ENCODE results near the gene UBD.

UBD gene

DNA sequence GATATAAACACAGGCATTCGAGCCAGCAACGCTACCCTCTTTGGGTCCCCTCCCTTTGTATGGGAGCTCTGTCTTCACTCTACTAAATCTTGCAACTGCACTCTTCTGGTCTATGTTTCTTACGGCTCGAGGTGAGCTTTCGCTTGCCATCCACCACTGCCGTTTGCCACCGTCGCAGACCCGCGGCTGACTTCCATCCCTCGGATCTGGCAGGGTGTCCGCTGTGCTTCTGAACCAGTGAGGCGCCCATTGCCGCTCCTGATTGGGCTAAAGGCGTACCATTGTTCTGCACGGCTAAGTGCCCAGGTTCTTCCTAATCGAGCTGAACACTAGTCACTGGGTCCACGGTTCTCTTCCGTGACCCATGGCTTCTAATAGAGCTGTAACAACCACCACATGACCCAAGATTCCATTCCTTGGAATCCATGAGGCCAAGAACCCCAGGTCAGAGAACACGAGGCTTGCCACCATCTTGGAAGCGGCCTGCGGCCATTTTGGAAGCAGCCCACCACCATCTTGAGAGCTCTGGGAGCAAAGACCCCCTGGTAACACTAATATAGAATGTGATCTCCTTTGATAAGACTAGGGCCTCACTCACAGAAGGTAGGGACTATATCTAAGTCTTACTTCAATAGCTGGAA, 973 bp downstream of the UBD start:
- no peak for DNase-seq

DNA sequence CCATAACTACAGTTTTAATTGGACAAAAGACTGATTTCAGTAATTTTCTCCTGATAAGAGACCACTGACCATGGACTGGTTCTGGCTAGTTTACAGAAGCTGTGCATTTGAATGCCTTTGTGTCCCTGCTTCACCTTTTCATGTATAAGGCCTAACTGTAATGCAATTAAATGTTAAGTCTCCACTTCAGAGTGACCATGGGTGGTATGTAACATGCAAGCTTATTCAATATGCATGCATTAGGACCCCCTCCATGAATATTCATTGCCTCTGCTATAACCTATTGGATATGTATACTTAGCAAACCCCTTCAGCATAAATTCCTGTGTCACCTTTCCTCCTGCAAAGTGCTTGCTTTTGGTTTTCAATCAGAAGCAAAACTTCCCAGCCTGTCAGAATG, 2.2 kb downstream of the UBD start:
- DNase-seq: no peak

GRCh38 chr6:29554764-29555163, 4.8 kb downstream of the UBD start:
- no peak for DNase-seq

DNA sequence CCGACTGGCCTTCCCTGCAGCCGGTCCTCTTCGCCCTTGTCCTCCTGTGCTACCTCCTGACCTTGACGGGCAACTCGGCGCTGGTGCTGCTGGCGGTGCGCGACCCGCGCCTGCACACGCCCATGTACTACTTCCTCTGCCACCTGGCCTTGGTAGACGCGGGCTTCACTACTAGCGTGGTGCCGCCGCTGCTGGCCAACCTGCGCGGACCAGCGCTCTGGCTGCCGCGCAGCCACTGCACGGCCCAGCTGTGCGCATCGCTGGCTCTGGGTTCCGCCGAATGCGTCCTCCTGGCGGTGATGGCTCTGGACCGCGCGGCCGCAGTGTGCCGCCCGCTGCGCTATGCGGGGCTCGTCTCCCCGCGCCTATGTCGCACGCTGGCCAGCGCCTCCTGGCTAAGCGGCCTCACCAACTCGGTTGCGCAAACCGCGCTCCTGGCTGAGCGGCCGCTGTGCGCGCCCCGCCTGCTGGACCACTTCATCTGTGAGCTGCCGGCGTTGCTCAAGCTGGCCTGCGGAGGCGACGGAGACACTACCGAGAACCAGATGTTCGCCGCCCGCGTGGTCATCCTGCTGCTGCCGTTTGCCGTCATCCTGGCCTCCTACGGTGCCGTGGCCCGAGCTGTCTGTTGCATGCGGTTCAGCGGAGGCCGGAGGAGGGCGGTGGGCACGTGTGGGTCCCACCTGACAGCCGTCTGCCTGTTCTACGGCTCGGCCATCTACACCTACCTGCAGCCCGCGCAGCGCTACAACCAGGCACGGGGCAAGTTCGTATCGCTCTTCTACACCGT, 6.1 kb downstream of the UBD start:
- DNase-seq: no peak

DNA sequence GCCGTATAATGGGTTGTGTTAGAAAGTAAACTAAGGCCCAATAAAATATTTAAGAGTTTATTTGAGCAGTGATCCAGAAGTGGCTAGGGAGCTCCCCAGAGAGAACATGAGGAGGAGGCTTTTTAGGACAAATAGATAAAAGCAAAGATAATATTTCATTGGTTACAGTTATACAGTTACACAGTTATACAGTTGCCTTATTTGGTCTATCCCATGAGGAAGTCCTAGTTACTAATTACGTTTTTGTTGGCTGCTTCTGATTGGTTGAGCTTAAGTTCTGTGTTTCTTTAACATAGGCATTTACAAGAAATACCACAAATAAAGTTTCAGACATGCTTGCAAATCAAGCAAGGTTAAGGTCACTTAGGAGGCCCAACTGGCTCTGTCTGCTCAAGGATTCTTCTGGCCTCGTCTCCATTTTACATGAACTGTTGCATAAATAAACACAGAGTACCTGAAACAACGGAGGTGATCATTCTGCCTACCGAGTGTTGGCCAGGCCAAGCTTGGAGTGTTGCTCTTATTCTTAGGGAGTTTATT, 7.0 kb downstream of the UBD start:
- DNase-seq: no peak

- DNase-seq: no peak
Observed at GRCh38 chr6:29547573-29547972, 12.0 kb downstream of the UBD start.

GRCh38 chr6:29537714-29538403, 21.7 kb downstream of the UBD start:
- no peak for DNase-seq

- no peak for DNase-seq
Observed at GRCh38 chr6:29532320-29532951, 27.1 kb downstream of the UBD start.

DNA sequence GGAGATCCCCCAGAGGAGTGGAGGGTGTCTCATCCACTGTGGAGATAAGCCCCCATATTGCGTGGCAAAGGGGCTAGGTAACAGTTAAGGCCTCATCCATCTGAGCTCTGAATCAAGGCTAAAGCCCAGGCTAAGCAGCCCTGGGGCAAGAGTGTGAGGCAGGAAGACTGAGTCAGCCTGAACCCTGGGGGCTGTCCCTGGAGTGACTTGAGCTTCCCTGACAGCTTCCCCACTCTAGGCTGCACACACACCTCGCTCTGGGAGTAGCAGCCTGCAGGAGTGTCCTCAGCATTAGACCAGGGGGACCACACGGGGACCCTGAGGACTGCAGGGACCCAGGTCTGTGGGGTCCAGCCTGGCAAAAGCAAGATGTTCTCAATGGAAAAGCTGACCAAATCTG, 27.9 kb downstream of the UBD start:
- DNase-seq: no peak

DNA sequence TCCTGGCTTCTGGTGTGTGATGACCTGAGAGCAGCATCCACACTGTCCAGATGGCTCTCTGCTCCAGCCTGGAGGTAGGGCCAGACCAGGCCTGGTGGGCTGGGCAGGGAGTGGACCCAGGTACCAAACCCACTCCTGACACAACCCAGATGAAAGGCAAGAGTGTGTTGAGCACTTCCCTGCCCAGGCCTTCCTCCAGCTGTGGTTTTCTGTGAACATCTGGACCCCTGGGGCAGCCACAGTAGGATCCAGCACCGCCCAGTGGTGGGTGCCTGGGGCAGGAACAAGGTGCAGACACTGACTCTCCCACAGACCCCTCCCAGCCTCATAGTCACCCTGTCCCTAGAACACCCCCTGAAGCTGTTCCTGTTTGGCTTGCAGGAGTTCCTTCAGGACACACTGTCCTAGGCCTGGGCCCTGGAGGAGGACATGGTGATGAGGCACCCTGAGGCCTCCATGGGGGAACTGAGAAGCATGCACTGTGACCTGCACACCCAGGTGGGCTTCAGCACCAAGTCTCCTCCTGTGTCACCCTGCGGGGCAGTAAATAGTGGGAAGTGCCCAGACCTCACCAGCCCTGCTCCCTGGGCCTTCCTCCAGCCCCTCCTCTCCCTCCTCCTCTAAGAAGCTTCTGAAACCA, 28.7 kb downstream of the UBD start:
- no peak for DNase-seq

GRCh38 chr6:29529956-29530355, 29.6 kb downstream of the UBD start:
- DNase-seq: no peak

- no peak for DNase-seq
Observed at GRCh38 chr6:29528988-29529560, 30.5 kb downstream of the UBD start.

GRCh38 chr6:29528300-29528931, 31.1 kb downstream of the UBD start:
- no peak for DNase-seq

- no peak for DNase-seq
Observed at GRCh38 chr6:29527564-29527963, 32.0 kb downstream of the UBD start.

DNA sequence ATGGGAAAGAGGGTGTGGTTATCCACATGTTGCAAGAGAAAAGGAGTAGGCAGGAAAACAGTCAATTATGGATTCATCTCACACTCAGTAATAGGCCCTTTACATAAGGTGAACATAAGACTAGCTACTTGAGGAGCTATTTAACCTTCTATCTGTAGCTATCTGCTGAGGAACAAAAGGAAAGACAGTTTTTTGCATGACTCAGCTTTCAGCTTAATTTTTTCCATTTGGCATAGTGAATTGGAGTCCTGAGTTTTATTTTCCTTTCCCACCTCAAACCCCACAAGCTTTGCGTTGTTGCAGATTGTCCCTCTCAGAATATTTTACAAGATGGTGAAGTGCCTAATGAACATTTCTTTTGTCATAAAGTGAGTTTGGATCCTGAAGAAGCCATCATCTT, 32.4 kb downstream of the UBD start:
- DNase-seq: no peak

- DNase-seq: no peak
Observed at GRCh38 chr6:29525311-29525639, 34.3 kb downstream of the UBD start.

DNA sequence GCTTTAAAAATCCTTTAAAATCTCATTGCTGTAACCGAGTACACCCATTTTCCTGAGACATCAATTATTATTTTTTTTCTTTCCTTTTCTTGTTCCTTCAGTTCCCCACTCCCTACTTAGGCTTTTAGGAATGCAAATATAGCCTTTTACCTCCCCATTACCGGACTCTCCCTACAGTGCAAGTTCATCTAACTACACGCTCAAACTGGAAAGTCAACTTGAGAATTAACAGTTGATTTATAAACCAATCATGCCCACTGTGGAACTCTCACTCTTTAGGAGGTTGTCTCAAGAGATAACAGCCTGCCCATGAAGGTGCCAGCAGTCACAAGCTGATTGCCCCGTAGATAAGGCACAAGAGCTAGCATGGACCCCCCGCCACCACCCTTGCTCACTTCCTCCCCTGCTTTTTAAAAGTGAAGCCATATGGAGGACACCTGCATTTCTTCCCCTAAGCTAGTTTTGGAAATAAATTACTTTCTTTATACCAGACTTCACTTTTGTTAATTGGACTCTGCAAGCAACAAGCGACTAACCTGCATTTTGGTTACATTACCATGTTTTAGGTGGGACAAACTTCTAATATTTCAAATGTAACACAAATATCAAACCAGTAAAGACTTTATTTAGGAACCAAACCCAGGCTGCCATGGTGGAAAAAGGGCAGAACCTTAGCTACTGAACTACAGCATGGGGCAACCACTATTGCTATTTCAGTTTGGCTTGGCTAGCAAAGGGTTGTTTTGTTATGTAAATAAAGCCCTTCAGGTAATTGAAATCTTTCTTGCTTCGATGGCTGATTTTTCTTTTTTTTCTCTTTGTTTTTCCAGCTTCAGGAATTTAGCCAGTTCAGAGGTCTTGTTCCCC, 34.9 kb downstream of the UBD start:
- no peak for DNase-seq

DNA sequence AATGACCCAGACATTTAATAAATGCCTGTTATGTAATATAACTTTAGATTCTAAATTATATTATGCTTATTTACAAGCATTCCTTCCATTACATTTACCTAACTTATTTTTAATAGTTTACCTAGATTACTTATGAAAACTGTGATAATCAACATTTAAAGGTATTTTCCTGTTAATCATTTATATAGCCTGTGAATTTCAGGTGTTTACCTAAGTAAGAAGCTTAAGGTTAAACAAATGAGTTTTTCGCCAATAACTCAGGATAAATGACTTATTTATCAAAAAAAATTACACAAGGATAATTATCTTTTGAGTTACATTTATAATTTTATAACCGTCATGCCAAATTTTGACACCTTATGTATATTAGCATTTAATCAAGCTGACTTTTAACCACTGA, 35.5 kb downstream of the UBD start:
- no peak for DNase-seq

- DNase-seq: no peak
Observed at GRCh38 chr6:29522227-29522626, 37.3 kb downstream of the UBD start.

DNA sequence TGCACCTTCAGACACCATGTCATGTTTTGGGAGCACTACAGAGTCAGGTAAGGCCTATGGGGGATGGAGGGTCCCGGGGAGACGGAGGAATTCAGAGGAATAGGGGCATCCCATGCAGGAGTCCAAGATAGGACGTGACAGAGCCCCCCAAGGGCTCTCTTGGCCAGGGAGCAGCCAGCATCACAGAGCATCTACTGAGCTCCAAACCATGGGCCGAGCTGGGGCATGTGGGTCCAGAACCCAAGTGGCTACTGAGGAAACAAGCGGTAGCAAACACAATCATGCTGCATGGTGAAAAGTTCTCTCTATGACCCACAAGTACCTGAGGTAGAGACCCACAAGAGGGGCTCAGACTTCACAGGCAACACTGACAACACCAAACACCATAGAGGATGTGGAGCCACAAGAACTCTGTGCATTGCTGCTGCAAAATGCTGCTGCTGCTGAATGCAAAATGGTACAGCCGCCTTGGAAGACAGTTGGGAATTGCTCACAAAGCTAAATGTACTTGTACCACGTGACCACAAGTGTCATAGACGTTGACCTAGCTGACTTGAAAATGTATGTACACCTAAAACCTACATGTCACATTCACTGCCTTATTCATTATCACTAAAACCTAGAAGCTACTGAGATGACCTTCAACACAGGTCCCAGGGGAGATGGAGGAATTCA, 38.4 kb downstream of the UBD start:
- no peak for DNase-seq

DNA sequence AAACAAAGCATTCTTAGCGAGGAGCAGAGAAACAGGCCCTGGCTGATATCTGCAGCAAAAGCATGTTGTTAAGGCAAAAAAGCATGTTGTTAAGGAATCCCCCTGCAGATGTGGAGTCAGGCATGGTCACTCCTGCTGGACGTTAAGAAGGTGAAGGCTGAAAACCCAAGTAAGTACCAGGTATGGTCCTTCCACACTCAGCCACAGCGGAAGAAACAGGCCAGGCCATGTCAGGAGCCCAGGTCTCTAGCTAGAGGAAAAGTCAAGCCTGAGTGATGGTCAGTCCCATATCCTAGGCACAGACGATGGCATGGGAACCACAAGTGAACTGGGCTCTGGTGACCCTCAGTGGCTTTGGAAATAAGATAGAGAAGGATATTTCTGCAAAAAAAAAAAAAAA, 39.3 kb downstream of the UBD start:
- no peak for DNase-seq

Data from NCI-H345 (cell line).